PC-3 (cell line): ENCODE measurements around the gene SHQ1. TPM values are rescaled to one million over a fixed set of nuclear protein-coding genes. Genes with fewer than 3 reads are reported as not detected.

Experiments used
- ATAC-seq: fragments of 200-7000 bp; cut with Tn5 transposase; 2 replicates; pipeline ENCODE4 v1.9.1; 2020; ENCODE audit warnings: mild to moderate bottlenecking, moderate library complexity
- BruUV-seq: library from RNA; stranded (reverse); fragments of 400-500 nt; replicated peaks from 2 replicates; lab custom pipeline; 2021; lab: Mats Ljungman, UMichigan
- CTCF ChIA-PET: fragments of 300-600 bp; sonication (Branson Sonifier 250); formaldehyde crosslinking; loops from one replicate; lab custom pipeline; 2022; ENCODE audit warnings: antibody characterized with exemption; lab: Charles Lee
- POLR2A ChIA-PET: fragments of 300-600 bp; sonication (Branson Sonifier 250); formaldehyde crosslinking; loops from one replicate; lab custom pipeline; 2022; ENCODE audit warnings: antibody characterized with exemption; ENCODE audit not compliant: unreplicated experiment; lab: Charles Lee
- DNase-seq: peaks from one replicate; pipeline ENCODE4 v3.0.0-alpha.2; 2015
- H2AFZ ChIP-seq: fragments of 300-600 bp; sonication (generic); 2 replicates; pipeline ENCODE4 v1.6.0; 2016; ENCODE audit warnings: antibody characterized with exemption, low read length
- H3F3A ChIP-seq: fragments of 300-600 bp; sonication (generic); one replicate; pipeline ENCODE4 v1.6.0; 2017; ENCODE audit warnings: antibody characterized with exemption, low read length, control low read depth, mild to moderate bottlenecking; ENCODE audit not compliant: unreplicated experiment
- H3K27ac ChIP-seq: fragments of 300-600 bp; sonication (generic); 2 replicates; pipeline ENCODE4 v1.5.1; 2016; ENCODE audit warnings: mild to moderate bottlenecking, low read length
- H3K27me3 ChIP-seq: fragments of 300-600 bp; sonication (generic); 2 replicates; pipeline ENCODE4 v1.6.1; 2016; ENCODE audit warnings: low read length, mixed read lengths
- H3K36me3 ChIP-seq: fragments of 300-600 bp; sonication (generic); 2 replicates; pipeline ENCODE4 v1.6.1; 2016; ENCODE audit warnings: low read depth, mixed run types, low read length, mixed read lengths
- H3K4me1 ChIP-seq: fragments of 300-600 bp; sonication (generic); 2 replicates; pipeline ENCODE4 v1.5.1; 2016; ENCODE audit warnings: low read length; ENCODE audit not compliant: insufficient read depth
- H3K4me2 ChIP-seq: fragments of 300-600 bp; sonication (generic); 2 replicates; pipeline ENCODE4 v1.6.0; 2016; ENCODE audit warnings: low read length
- H3K4me3 ChIP-seq: fragments of 300-600 bp; sonication (generic); 2 replicates; pipeline ENCODE4 v1.5.1; 2016; ENCODE audit warnings: mild to moderate bottlenecking, low read length, mixed read lengths
- H3K79me2 ChIP-seq: fragments of 300-600 bp; sonication (generic); 2 replicates; pipeline ENCODE4 v1.6.1; 2017; ENCODE audit warnings: low read length, mixed read lengths
- H3K9ac ChIP-seq: fragments of 300-600 bp; sonication (generic); 2 replicates; pipeline ENCODE4 v1.6.0; 2016; ENCODE audit warnings: mild to moderate bottlenecking, low read length
- H3K9me2 ChIP-seq: fragments of 300-600 bp; sonication (generic); replicated peaks from 2 replicates; pipeline ENCODE4 v1.6.1; 2016; ENCODE audit warnings: mixed run types, low read length, mixed read lengths
- H3K9me3 ChIP-seq: fragments of 300-600 bp; sonication (generic); 2 replicates; pipeline ENCODE4 v1.6.1; 2016; ENCODE audit warnings: low read length, mixed read lengths
- H4K20me1 ChIP-seq: fragments of 300-600 bp; sonication (generic); 2 replicates; pipeline ENCODE4 v1.6.1; 2016; ENCODE audit warnings: low read length, mixed read lengths
- EZH2 ChIP-seq: fragments of 300-600 bp; sonication (generic); IDR thresholded peaks from one replicate; pipeline ENCODE4 v1.6.1; 2017; ENCODE audit warnings: antibody characterized with exemption, mild to moderate bottlenecking, low read length; ENCODE audit not compliant: unreplicated experiment
- EZH2phosphoT487 ChIP-seq: fragments of 300-600 bp; sonication (generic); IDR thresholded peaks from 2 replicates; pipeline ENCODE4 v1.6.1; 2018; ENCODE audit warnings: mild to moderate bottlenecking, antibody characterized with exemption, low read length, borderline replicate concordance
- intact Hi-C: fragments of 100-400 bp; cut with micrococcal nuclease; formaldehyde crosslinking; loops from 2 replicates; pipeline ENCODE4 v1.9.0; 2023
- total RNA-seq: library from RNA; depleted of rRNA; stranded (reverse); fragments of >200 nt; gene quantifications from 2 replicates; pipeline ENCODE4 v1.2.3, GENCODE V29; 2014
- TF ChIP-seq, protein P1 (sequence below): fragments of 300-600 bp; sonication (generic); conservative IDR thresholded peaks from 2 replicates; pipeline ENCODE4 v1.5.1; 2017; ENCODE audit warnings: antibody characterized with exemption, low read depth, mild to moderate bottlenecking, low read length

Gene SHQ1
- total RNA-seq, 1 experiment from 2014 or later = 19.6 TPM

DNA sequence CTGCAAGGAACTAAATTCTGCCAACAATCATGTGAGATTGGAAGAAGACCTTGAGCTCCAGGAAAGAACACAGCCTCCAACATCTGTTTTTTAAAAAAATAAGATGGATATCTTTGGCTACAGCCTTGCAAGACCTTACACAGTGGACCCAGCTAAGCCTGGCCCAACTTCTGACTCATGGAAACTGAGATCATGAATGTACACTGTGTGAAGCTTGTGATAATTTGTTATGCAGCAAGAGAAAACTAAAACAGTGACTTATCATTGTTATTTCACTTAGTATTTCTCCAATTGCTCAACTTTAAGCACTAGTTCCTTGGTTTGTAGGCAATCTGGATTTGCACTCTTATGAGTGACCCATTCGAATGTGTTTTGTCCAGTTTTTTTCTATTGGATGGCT, 29.3 kb downstream of the SHQ1 start:
- ChIA-PET CTCF (interaction anchor here (0.6 kb wide), 2 partner anchors 146 to 893 kb away, joined by 3 read pairs; no protein-coding TSS in a partner anchor), POLR2A (no interaction called here)
- H3K4me1 ChIP-seq = peaks cover 31% of the 10 kb centered on the region
- H3K36me3 ChIP-seq = peaks cover 8% of the 10 kb centered on the region; the same call in 1 of the 2 replicates
- H3K27ac ChIP-seq = no peak overlapping the region
- ATAC-seq = no peak
- H4K20me1 ChIP-seq = peaks cover 7% of the 10 kb centered on the region; the same call in 1 of the 2 replicates
- H3K9ac ChIP-seq = no peak overlapping the region
- H3F3A ChIP-seq = no peaks in the 10 kb centered on the region
- H3K4me2 ChIP-seq = no peak overlapping the region
- no peak overlapping the region for H3K4me3 ChIP-seq
- no peaks in the 10 kb centered on the region for H3K79me2 ChIP-seq
- H3K27me3 ChIP-seq = no peaks in the 10 kb centered on the region
- no TSS peak for BruUV-seq
- TF ChIP-seq EZH2phosphoT487 (no peak), EZH2 (no peak)
- TF ChIP-seq, protein P1, sequence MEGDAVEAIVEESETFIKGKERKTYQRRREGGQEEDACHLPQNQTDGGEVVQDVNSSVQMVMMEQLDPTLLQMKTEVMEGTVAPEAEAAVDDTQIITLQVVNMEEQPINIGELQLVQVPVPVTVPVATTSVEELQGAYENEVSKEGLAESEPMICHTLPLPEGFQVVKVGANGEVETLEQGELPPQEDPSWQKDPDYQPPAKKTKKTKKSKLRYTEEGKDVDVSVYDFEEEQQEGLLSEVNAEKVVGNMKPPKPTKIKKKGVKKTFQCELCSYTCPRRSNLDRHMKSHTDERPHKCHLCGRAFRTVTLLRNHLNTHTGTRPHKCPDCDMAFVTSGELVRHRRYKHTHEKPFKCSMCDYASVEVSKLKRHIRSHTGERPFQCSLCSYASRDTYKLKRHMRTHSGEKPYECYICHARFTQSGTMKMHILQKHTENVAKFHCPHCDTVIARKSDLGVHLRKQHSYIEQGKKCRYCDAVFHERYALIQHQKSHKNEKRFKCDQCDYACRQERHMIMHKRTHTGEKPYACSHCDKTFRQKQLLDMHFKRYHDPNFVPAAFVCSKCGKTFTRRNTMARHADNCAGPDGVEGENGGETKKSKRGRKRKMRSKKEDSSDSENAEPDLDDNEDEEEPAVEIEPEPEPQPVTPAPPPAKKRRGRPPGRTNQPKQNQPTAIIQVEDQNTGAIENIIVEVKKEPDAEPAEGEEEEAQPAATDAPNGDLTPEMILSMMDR = no peak
- intact Hi-C loops = loop anchor here (1.0 kb wide), 2 partner anchors 153 to 944 kb away; no protein-coding TSS in a partner anchor
- no peak overlapping the region for H2AFZ ChIP-seq
- no peaks in the 10 kb centered on the region for H3K9me3 ChIP-seq
- no peak for DNase-seq
- H3K9me2 ChIP-seq = no peaks in the 10 kb centered on the region

DNA sequence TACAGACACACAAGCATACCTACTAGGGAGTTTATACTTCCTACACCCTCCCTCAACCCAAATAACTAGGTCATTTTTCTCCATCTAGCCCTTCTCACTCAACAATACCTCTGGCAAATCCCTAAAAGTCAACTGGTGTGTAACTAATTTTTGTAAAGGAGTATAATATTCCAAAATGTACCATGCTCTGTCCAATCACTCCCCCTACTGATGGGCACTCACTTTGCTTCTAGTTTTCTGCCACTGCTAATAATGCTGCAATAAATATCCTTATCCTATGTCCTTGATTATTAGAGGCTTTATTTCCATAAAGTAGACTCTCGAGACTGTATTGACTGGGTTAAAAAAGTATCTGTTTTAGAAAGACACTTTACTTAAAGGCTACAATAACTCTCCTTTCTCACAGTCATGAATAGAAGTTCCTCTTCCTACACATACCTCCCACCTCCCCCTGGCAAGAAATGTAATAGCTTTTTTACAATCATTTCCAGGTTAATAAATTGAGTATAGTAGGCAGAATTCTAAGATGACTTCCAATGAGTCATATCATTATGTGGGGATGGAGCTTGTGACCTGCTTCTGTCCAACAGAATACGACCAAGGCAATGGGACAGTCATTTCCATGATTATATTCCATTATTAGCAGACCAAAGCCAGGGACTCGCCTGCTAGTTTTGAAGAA, 30.0 kb downstream of the SHQ1 start:
- no peaks in the 10 kb centered on the region for H3K27me3 ChIP-seq
- no peaks in the 10 kb centered on the region for H3F3A ChIP-seq
- ChIA-PET CTCF (interaction anchor here (0.6 kb wide), 3 partner anchors 145 to 892 kb away, joined by 3 read pairs; no protein-coding TSS in a partner anchor), POLR2A (no interaction called here)
- no peaks in the 10 kb centered on the region for H3K79me2 ChIP-seq
- ATAC-seq = peak; percentile 12
- BruUV-seq = no TSS peak
- TF ChIP-seq EZH2phosphoT487 (no peak), EZH2 (no peak)
- TF ChIP-seq, protein P1 = peak; percentile 93
- H3K9ac ChIP-seq = no peak overlapping the region
- H2AFZ ChIP-seq = no peak overlapping the region
- no peaks in the 10 kb centered on the region for H3K9me2 ChIP-seq
- H4K20me1 ChIP-seq = peaks cover 7% of the 10 kb centered on the region; the same call in 1 of the 2 replicates
- H3K4me2 ChIP-seq = no peak overlapping the region
- peaks cover 31% of the 10 kb centered on the region for H3K4me1 ChIP-seq
- no peak overlapping the region for H3K4me3 ChIP-seq
- H3K36me3 ChIP-seq = peaks cover 8% of the 10 kb centered on the region; the same call in 1 of the 2 replicates
- intact Hi-C loops = loop anchor here (1.0 kb wide), 2 partner anchors 152 to 943 kb away; no protein-coding TSS in a partner anchor
- peak; percentile 56 for DNase-seq
- no peak overlapping the region for H3K27ac ChIP-seq
- no peaks in the 10 kb centered on the region for H3K9me3 ChIP-seq
